Suprapubic skin (tissue), 4 donors: ENCODE measurements around the gene SNX14. TPM values are rescaled to one million over a fixed set of nuclear protein-coding genes. Genes with fewer than 3 reads are reported as not detected.
"Not testable (repeated sequence)": the region's sequence is repeated elsewhere in the genome, so short reads cannot be mapped to it uniquely, and the experiment has no call there.

Experiments
- DNase-seq, 2 donors: peaks; one replicate each; pipeline ENCODE4 v3.0.0-alpha.2; 2019; ENCODE audit warnings: low spot score in 2 of 2
- H3K27ac ChIP-seq: fragments of 200-600 bp; sonication (generic); one replicate; pipeline ENCODE4 v1.5.1; 2019
- H3K27me3 ChIP-seq: fragments of 200-600 bp; sonication (generic); one replicate; pipeline ENCODE4 v1.5.1; 2019
- H3K36me3 ChIP-seq: fragments of 200-600 bp; sonication (generic); one replicate; pipeline ENCODE4 v1.5.1; 2019
- H3K4me1 ChIP-seq: fragments of 200-600 bp; sonication (generic); one replicate; pipeline ENCODE4 v1.5.1; 2019
- H3K4me3 ChIP-seq: fragments of 200-600 bp; sonication (generic); one replicate; pipeline ENCODE4 v1.5.1; 2019; ENCODE audit warnings: mild to moderate bottlenecking
- H3K9me3 ChIP-seq: fragments of 200-600 bp; sonication (generic); one replicate; pipeline ENCODE4 v1.5.1; 2019
- EP300 ChIP-seq: sonication (generic); formaldehyde crosslinking; IDR thresholded peaks from one replicate; pipeline ENCODE4 v1.6.1; 2017; ENCODE audit warnings: antibody characterized with exemption
- POLR2A ChIP-seq, 2 donors: fragments of 450-650 bp; IDR thresholded peaks; one replicate each; pipeline ENCODE4 v1.6.1; 2017; ENCODE audit warnings: antibody characterized with exemption in 2 of 2, mild to moderate bottlenecking in 2 of 2, moderate library complexity in 2 of 2
- POLR2AphosphoS5 ChIP-seq, 3 donors: sonication (generic); formaldehyde crosslinking; IDR thresholded peaks; one replicate each; pipeline ENCODE4 v1.6.1; 2017; ENCODE audit warnings: antibody characterized with exemption in 3 of 3
- WGBS: methylation state at CpG from one replicate; pipeline ENCODE4 v1.1.5; 2018; 5-methylcytosine and 5-hydroxymethylcytosine counted together
- total RNA-seq, 4 donors: library from RNA; depleted of rRNA; stranded (reverse); fragments of >200 nt; gene quantifications; one replicate each; pipeline ENCODE4 v1.1.0, GENCODE V29; 2016
- TF ChIP-seq, protein P1 (sequence below), 2 donors: fragments of 200-600 bp in 1 of 2; fragments of 450-650 bp in 1 of 2; sonication (generic) in 1 of 2; IDR thresholded peaks; one replicate each; pipeline ENCODE4 v1.5.1; 2016 to 2019; ENCODE audit warnings: antibody characterized with exemption in 2 of 2, mild to moderate bottlenecking in 1 of 2, moderate library complexity in 1 of 2

SNX14 gene
- total RNA-seq, 4 donors from 2014 or later = 30.3 to 125 (median 47.8) TPM

DNA sequence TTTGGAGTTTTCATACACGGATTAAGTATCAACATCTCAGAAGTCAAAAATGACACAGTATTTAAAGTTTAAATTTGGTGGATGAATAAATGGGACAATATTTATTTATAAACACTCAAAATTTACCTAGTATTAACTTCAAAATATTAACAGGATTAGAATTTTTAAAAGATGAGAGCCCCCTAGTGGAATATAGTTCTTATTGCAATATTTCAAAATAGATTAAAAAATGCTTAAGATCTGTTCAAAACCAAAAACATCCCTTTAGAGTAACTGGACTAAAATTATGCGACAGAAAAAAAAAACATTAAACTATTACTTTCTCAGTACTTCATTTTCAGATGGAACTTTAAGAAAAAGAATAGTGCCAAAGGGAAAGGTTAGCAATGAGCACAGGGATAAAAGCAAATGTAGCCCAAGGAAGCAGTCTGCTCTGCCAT lies 56.6 kb downstream of the SNX14 start:
- Histone ChIP-seq H3K9me3 (no peaks in the 10 kb centered on the region), H3K4me3 (no peak overlapping the region), H3K36me3 (peaks cover 33% of the 10 kb centered on the region), H3K27me3 (no peaks in the 10 kb centered on the region), H3K4me1 (no peaks in the 10 kb centered on the region), H3K27ac (no peak overlapping the region)
- TF ChIP-seq POLR2A (IDR thresholded peaks at IDR 0.05) = no peak
- TF ChIP-seq, protein P1, sequence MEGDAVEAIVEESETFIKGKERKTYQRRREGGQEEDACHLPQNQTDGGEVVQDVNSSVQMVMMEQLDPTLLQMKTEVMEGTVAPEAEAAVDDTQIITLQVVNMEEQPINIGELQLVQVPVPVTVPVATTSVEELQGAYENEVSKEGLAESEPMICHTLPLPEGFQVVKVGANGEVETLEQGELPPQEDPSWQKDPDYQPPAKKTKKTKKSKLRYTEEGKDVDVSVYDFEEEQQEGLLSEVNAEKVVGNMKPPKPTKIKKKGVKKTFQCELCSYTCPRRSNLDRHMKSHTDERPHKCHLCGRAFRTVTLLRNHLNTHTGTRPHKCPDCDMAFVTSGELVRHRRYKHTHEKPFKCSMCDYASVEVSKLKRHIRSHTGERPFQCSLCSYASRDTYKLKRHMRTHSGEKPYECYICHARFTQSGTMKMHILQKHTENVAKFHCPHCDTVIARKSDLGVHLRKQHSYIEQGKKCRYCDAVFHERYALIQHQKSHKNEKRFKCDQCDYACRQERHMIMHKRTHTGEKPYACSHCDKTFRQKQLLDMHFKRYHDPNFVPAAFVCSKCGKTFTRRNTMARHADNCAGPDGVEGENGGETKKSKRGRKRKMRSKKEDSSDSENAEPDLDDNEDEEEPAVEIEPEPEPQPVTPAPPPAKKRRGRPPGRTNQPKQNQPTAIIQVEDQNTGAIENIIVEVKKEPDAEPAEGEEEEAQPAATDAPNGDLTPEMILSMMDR (IDR thresholded peaks at IDR 0.05) = peak in 1 of 2 donors; percentile 37
- WGBS = 52% methylated on average over 2 of the region's 2 CpGs
- no peak for DNase-seq

DNA sequence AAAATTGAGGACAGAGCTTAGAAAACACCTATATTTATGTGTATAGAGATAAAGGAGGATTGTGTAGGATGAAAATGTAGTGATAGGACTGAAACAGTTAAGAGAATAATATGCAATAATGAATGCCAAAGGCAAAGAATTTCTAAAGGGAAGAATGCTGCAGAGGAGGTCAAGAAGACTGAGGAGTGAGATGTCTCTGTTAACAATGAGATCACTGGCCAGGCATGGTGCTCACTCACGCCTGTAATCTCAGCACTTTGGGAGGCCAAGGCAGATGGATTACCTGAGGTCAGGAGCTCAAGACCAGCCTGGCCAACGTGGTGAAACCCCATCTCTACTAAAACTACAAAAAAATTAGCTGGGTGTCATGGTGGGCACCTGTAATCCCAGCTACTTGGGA lies 69.4 kb downstream of the SNX14 start:
- not testable (repeated sequence) for H3K4me1 ChIP-seq, H3K27ac ChIP-seq, H3K9me3 ChIP-seq, H3K27me3 ChIP-seq, H3K4me3 ChIP-seq, DNase-seq
- 95% methylated on average over 2 of the region's 2 CpGs for WGBS
- H3K36me3 ChIP-seq = peaks cover 62% of the 10 kb centered on the region

DNA sequence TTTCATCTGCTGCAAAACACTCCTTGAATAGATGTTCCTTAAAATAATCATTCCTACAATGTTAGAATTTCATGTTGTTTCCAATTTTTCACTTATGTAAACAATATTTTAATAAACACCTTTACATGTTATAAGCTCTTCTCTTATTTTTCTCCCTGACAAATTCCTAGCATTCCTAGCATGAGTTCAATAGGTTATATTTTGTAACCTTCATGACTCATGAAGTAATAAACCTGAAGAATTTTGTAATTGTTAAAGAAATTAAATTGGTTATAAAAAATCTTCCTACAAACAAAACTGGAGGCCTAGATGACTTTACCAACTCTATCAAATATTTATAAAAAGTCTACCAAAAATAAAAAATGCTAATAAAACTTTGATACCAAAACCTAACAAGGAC lies 77.5 kb downstream of the SNX14 start:
- H3K4me1 ChIP-seq = no peaks in the 10 kb centered on the region
- H3K4me3 ChIP-seq = no peak overlapping the region
- no peak overlapping the region for H3K27ac ChIP-seq
- H3K27me3 ChIP-seq = no peaks in the 10 kb centered on the region
- H3K36me3 ChIP-seq = peaks cover 56% of the 10 kb centered on the region
- no peak for DNase-seq
- TF ChIP-seq EP300 = no peak
- TF ChIP-seq, protein P1 (IDR thresholded peaks at IDR 0.05) = no peak
- no peak for TF ChIP-seq POLR2AphosphoS5 (IDR thresholded peaks at IDR 0.05)
- TF ChIP-seq POLR2A (IDR thresholded peaks at IDR 0.05) = no peak
- H3K9me3 ChIP-seq = no peaks in the 10 kb centered on the region

DNA sequence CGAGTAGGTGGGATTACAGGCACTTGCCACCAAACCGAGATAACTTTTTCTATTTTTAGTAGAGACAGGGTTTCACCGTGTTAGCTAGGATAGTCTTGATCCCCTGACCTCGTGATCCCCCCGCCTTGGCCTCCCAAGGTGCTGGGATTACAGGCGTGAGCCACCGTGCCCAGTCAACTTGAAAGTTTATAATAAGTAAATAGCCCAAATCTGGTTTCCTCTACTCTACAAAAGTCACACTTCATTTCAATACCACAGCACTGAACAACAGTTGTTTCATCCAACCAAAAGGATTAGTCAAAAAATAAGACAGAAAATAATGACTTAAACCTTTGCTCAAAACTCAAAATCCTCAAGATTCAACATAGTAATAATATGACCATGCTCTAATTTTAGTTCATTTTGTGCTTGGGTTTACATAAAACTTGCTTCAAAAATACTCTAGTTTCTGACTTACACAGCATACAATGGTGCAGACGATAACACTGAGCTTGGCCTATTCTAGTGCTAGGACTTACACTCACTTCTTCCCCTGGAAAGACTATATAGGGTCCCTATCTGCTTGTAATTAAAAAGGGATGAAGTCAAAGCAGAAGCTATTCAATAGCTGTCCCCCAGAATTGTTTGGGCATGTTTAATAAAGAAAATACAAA lies 87.1 kb downstream of the SNX14 start:
- Histone ChIP-seq H3K36me3 (peaks cover 38% of the 10 kb centered on the region), H3K27ac (no peak overlapping the region), H3K9me3 (no peaks in the 10 kb centered on the region), H3K4me3 (no peak overlapping the region), H3K27me3 (no peaks in the 10 kb centered on the region), H3K4me1 (no peaks in the 10 kb centered on the region)
- DNase-seq = no peak
- TF ChIP-seq EP300 = no peak
- TF ChIP-seq POLR2AphosphoS5 (IDR thresholded peaks at IDR 0.05) = no peak
- TF ChIP-seq, protein P1 (IDR thresholded peaks at IDR 0.05) = no peak
- no peak for TF ChIP-seq POLR2A (IDR thresholded peaks at IDR 0.05)
- WGBS = 90% methylated on average over 8 of the region's 8 CpGs

DNA sequence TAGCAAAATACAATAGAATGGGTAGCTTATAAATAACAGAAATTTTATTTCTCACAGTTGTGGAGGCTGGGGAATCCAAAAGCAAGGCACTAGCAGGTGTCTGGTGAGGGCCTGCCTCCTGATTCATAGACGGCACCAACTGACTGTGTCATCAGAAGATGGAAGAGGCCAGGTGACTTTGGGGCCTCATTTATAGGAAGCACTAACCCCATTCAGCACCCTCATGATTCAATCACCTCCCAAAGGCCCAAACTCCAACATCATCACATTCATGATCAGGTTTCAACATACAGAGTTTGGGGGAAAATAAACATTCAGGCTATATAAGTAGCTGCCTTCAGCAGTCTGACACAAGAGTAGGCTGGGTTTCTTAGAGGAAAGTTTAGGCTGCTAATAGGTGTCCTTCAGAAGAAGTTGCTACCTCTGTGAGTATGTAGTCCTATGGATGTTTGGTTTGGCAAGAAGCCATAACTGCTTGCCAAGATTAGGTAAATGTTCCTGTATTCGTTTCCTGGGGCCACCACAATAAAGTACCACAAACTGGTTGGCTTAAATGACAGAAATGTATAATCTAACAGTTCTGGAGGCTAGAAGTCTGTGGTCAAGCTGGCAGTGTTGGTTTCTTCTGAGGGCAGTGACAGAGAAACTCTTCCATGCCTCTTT lies 94.9 kb downstream of the SNX14 start:
- no peak for TF ChIP-seq POLR2AphosphoS5 (IDR thresholded peaks at IDR 0.05)
- no peak for TF ChIP-seq EP300
- TF ChIP-seq POLR2A (IDR thresholded peaks at IDR 0.05) = no peak
- TF ChIP-seq, protein P1 (IDR thresholded peaks at IDR 0.05) = no peak
- no peak overlapping the region for H3K4me3 ChIP-seq
- 72% methylated on average over 2 of the region's 2 CpGs for WGBS
- H3K4me1 ChIP-seq = no peaks in the 10 kb centered on the region
- H3K9me3 ChIP-seq = no peaks in the 10 kb centered on the region
- H3K27ac ChIP-seq = no peak overlapping the region
- H3K36me3 ChIP-seq = peaks cover 12% of the 10 kb centered on the region
- DNase-seq = no peak
- H3K27me3 ChIP-seq = no peaks in the 10 kb centered on the region
